NCI-H128 (cell line): ENCODE results near the gene TPT1.
"Not testable (repeated sequence)": the region's sequence is repeated elsewhere in the genome, so short reads cannot be mapped to it uniquely, and the experiment has no call there.

ENCODE experiments used
- DNase-seq: peaks from one replicate; lab custom pipeline; 2025; ENCODE audit not compliant: unreplicated experiment; lab: John Stamatoyannopoulos, UW

The TPT1 gene

DNA sequence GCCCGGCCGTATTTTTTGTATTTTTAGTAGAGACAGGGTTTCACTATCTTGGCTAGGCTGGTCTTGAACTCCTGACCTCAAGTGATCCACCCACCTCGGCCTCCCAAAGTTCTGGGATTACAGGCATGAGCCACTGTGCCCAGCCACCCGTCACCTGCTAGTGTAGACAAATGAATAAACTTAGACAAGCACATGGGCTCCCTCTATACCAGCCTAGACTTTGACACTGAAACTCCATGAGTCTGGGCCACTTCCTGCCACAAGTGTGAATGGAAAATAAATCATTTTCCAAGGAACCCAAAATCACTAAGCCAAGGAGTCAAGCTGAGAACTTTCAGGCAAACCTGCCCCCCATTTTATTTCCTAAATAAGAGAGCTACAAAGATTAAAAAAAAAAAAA, 27.0 kb upstream of the TPT1 start:
- no peak for DNase-seq

GRCh38 chr13:45367358-45367757, 26.4 kb upstream of the TPT1 start:
- no peak for DNase-seq

GRCh38 chr13:45365558-45365885, 24.5 kb upstream of the TPT1 start:
- DNase-seq, result no peak

DNA sequence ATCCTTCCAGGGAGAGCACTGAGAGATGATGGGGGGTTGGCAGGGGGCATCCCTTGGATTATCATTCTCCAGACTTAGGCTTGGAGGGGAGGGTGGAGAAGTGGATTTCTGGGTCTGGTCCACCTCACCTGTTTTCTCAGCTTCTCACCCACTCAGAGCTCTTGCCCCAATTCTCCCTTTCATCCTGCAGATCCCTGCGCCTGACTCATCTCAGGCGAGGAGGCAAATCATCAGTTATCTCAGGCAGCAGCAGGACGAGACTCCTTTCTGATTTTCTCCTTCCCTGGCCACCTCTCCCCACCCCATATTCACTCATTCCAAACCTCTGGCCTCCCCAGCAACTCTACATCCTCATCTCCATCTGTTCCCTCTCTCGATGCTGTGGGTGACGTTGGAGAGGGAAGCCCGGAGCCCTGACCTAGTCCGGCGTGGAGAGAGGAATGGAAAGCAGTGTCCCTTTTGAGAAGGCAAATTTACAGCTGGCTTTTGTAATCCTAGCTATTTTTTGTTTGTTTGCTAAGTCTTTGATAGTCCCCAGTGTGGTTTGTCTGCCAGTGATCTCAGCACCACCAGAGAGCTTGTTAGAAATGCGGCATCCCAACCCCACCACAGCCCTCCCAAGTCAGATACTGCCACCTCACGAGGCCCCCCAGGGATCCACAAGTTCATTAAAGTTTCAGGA, 24.0 kb upstream of the TPT1 start:
- DNase-seq, result no peak

GRCh38 chr13:45362939-45363338, 22.0 kb upstream of the TPT1 start:
- DNase-seq, result no peak

- DNase-seq, result no peak
Measured at GRCh38 chr13:45361596-45362206, 20.7 kb upstream of the TPT1 start.

DNA sequence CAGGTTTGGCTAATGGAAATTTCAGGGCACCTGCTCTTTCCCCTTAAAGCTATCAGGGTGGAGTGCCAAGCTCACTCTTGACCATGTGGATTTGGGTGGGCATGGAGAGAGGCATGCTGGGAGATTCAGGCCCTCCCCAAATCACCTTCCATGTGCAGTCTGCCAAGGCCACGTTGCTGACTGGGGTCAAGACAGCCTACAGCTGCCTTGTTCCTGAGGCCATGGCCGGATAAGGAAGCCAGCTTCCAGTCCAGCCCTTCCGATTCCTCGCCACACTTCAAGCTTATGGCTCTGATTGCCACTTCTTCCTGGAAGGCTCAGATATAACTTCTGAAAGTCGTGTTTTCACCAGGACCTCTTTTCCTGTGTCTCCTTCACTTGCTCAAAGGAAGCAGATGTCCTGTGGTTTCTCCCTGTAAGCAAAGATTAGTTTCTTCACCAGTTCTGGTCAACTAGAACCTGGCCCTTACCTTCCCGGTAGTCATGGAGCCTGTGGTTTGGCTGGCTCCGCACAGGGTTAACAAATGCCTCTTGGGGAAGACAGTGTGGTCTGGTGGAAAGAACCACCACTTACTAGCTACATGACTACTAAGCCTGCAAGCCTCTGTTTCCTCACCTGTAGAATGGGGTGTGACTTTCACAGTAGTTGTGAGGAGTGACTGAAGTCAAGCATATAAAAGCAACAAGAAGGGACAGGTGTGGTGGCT, 16.1 kb upstream of the TPT1 start:
- no peak for DNase-seq

GRCh38 chr13:45353895-45354294, 12.9 kb upstream of the TPT1 start:
- DNase-seq, result no peak

DNA sequence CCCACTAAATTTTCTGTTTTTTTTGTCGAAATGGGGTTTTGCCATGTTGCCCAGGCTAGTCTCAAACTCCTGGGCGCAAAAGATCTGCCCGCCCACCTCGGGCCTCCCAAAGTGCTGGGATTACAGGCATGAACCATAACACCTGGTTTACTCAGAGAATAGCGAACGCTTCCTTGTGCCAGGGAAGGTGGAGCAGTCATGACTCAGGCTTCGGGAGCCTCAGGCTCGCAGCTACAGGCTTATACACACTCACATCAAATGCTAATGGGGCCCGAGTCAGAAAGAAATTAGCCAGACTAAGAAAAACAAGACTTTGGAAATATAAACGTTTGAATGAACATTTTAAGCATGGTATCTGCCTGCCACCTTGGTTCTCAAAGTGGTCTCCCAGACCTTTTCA, 11.0 kb upstream of the TPT1 start:
- no peak for DNase-seq

GRCh38 chr13:45350152-45350551, 9.2 kb upstream of the TPT1 start:
- no peak for DNase-seq

DNA sequence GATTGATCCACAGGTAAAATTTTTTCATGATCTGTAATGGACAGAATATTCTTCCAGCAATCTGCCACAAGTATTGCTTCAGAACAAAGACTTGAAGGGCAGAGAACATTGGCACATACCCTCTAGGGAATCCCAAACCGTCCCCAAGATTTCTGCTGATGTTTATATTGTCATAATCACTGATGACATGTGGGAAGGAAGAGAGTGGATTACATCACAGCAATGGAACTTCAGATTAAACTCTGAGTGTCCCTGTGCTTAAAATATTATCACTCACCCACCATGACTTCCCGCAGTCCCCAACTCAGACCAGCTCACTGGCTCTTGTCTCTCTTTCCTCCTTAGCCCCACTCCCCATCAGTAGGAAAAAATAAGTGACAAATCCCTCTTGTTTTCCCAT, 8.5 kb upstream of the TPT1 start:
- DNase-seq, result no peak

DNA sequence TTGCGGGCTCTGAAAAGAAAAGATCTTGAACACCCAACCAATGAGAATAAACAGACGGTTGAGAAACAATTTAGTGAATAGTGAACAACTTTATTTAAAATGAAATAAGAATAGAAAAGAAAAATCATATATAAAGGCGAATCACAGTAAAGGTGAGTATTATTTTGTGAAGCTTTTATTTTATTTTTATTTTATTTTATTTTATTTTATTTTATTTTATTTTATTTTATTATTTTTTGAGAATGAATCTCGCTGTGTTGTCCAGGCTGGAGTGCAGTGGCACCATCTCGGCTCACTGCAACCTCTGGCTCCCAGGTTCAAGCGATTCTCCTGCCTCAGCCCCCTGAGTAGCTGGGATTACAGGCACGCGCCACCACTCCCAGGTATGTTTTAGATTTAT, 3.1 kb upstream of the TPT1 start:
- DNase-seq, result not testable (repeated sequence)

DNA sequence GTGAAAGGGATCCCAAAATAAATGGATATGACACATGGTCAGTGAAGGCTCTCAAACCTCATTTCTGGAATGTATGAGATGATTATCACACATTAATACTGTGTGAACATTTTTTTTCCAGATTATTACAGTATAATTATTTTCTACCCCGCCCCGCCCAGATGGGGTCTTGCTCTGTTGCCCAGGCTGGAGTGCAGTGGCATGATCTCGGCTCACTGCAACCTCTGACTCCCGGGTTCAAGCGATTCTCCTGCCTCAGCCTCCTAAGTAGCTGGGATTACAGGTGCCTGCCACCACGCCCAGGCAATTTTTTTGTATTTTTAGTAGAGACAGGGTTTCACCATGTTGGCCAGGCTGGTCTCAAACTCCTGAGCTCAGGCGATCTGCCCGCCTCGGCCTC, 2.1 kb upstream of the TPT1 start:
- not testable (repeated sequence) for DNase-seq

- DNase-seq, result not testable (repeated sequence)
Measured at GRCh38 chr13:45342668-45343067, 1.7 kb upstream of the TPT1 start.

GRCh38 chr13:45341799-45342500, 967 bp upstream of the TPT1 start:
- DNase-seq, result no peak

DNA sequence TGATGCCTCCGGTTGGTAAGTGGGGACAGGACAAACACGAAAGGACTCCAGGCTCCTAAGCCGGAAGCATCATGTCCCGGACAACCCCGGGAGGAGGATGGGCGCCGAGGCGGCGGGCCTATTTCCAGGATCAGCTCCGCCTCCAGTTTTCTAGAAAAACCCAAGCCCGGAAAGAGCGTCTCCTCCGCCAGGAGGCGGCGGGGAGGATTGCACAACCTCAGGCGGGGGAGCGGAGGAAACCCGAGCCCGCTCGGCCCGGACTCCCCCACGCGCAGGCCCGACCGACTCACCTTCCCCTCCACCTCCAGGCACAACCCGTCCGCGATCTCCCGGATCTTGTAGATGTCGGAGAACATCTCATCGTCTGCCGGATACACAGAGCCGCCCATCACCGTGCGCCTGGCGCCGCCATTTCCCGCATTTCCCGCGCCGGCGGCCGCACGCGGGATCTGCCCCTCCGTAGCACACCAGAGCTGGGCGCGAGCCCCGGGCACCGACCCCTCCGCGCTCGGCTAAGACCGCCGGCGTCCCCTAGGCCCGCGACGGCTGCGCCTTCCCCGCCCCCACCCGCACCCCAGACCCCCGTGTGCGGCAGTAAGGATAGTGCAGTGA, 455 bp downstream of the TPT1 start:
- peak; percentile 75 for DNase-seq

GRCh38 chr13:45339867-45340266, 1.1 kb downstream of the TPT1 start:
- DNase-seq, result no peak

DNA sequence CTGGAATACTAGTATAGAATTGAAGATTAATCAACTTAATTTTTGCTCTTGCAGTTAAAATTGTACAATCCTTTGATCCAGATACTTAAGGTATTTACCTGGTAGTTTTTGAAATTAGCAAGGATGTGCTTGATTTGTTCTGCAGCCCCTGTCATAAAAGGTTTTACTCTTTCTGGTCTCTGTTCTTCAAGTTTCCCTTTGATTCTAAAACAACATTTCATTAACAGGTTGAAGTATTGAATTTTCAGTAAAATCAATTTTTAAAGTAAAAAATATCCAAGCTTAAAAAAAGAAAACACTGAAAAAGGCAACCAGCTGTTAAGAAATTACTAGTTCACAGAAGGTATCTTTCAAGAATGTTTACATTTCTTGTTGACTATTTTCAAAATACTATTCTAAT, 1.6 kb downstream of the TPT1 start:
- DNase-seq, result no peak

DNA sequence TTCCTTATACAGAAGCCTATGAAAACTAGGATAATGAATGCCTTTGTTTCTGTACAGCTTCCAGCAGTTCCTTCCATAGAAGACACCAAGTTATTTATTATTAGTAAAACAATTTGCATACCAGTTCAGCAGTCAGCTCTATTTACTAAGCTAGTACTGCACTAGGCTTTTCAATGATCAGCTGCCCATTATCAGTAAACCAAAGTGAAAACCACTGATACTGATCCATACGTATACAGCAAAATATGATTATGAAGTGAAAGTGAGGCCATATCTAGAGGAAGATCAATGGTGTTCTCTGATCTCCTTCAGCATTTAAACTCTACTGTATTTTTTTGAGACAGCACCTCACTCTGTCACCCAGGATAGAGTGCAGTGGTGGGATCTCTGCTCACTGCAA, 3.2 kb downstream of the TPT1 start:
- no peak for DNase-seq

- DNase-seq, result no peak
Measured at GRCh38 chr13:45337395-45337794, 3.6 kb downstream of the TPT1 start.

- no peak for DNase-seq
Measured at GRCh38 chr13:45336025-45336800, 4.8 kb downstream of the TPT1 start.
